A673 (cell line): Measurements from ENCODE around the gene BCL7A. TPM values are rescaled to one million over a fixed set of nuclear protein-coding genes. Genes with fewer than 3 reads are reported as not detected.

Experiments
- BruUV-seq: library from RNA; stranded (reverse); fragments of 400-500 nt; replicated peaks from 2 replicates; lab custom pipeline; 2021; lab: Mats Ljungman, UMichigan
- CTCF ChIA-PET: fragments of 300-600 bp; sonication (Branson Sonifier 250); formaldehyde crosslinking; loops from one replicate; lab custom pipeline; 2022; ENCODE audit warnings: antibody characterized with exemption; lab: Charles Lee
- POLR2A ChIA-PET: fragments of 300-600 bp; sonication (Branson Sonifier 250); formaldehyde crosslinking; loops from one replicate; lab custom pipeline; 2022; ENCODE audit warnings: antibody characterized with exemption; ENCODE audit not compliant: low non-redundant PET; lab: Charles Lee
- DNase-seq: peaks from one replicate; pipeline ENCODE4 v3.0.0-alpha.2; 2015; ENCODE audit warnings: low spot score
- H3K27ac ChIP-seq: fragments of 200-600 bp; sonication (generic); 2 replicates; pipeline ENCODE4 v1.5.1; 2016; ENCODE audit warnings: mixed run types, low read depth, mild to moderate bottlenecking, mixed read lengths, antibody characterized with exemption, low read length; ENCODE audit not compliant: poor library complexity, severe bottlenecking
- H3K27me3 ChIP-seq: fragments of 200-600 bp; sonication (generic); replicated peaks from 2 replicates; pipeline ENCODE4 v1.6.1; 2017; ENCODE audit warnings: mixed run types, low read depth, mild to moderate bottlenecking, mixed read lengths, antibody characterized with exemption, low read length; ENCODE audit not compliant: insufficient read depth, poor library complexity
- H3K36me3 ChIP-seq: fragments of 200-600 bp; sonication (generic); 2 replicates; pipeline ENCODE4 v1.6.1; 2016; ENCODE audit warnings: mixed run types, mild to moderate bottlenecking, mixed read lengths, antibody characterized with exemption, low read length; ENCODE audit not compliant: insufficient read depth, poor library complexity, severe bottlenecking
- H3K4me1 ChIP-seq: fragments of 200-600 bp; sonication (generic); 2 replicates; pipeline ENCODE4 v1.6.1; 2017; ENCODE audit warnings: mixed run types, mild to moderate bottlenecking, mixed read lengths, antibody characterized with exemption, low read length; ENCODE audit not compliant: insufficient read depth, poor library complexity, severe bottlenecking
- H3K4me3 ChIP-seq: fragments of 200-600 bp; sonication (generic); 2 replicates; pipeline ENCODE4 v1.5.1; 2016; ENCODE audit warnings: low read depth, mixed run types, mild to moderate bottlenecking, mixed read lengths, low read length; ENCODE audit not compliant: poor library complexity, severe bottlenecking
- H3K9me3 ChIP-seq: fragments of 200-600 bp; sonication (generic); 2 replicates; pipeline ENCODE4 v1.6.1; 2016; ENCODE audit warnings: mixed run types, low read depth, mild to moderate bottlenecking, mixed read lengths, antibody characterized with exemption, low read length; ENCODE audit not compliant: poor library complexity, severe bottlenecking
- EZH2 ChIP-seq: fragments of 200-600 bp; sonication (generic); IDR thresholded peaks from 2 replicates; pipeline ENCODE4 v1.6.1; 2017; ENCODE audit warnings: borderline replicate concordance, low read depth, mild to moderate bottlenecking, mixed read lengths, antibody characterized with exemption, low read length; ENCODE audit not compliant: poor library complexity, severe bottlenecking
- intact Hi-C: fragments of 100-400 bp; cut with micrococcal nuclease; formaldehyde crosslinking; loops from one replicate; pipeline ENCODE4 v1.10.0; 2022; ENCODE audit not compliant: unreplicated experiment
- total RNA-seq: library from RNA; stranded (reverse); gene quantifications from 2 replicates; pipeline ENCODE4 v1.2.3, GENCODE V29; 2021
- TF ChIP-seq, protein P1 (sequence below): fragments of 300-800, 200-600 bp; sonication (generic); conservative IDR thresholded peaks from 2 replicates; pipeline ENCODE4 v1.5.1; 2017; ENCODE audit warnings: low read depth, mild to moderate bottlenecking, antibody characterized with exemption, low read length, moderate library complexity, mixed read lengths

Gene BCL7A
- total RNA-seq, 1 experiment from 2014 or later, result 40.7 TPM

DNA sequence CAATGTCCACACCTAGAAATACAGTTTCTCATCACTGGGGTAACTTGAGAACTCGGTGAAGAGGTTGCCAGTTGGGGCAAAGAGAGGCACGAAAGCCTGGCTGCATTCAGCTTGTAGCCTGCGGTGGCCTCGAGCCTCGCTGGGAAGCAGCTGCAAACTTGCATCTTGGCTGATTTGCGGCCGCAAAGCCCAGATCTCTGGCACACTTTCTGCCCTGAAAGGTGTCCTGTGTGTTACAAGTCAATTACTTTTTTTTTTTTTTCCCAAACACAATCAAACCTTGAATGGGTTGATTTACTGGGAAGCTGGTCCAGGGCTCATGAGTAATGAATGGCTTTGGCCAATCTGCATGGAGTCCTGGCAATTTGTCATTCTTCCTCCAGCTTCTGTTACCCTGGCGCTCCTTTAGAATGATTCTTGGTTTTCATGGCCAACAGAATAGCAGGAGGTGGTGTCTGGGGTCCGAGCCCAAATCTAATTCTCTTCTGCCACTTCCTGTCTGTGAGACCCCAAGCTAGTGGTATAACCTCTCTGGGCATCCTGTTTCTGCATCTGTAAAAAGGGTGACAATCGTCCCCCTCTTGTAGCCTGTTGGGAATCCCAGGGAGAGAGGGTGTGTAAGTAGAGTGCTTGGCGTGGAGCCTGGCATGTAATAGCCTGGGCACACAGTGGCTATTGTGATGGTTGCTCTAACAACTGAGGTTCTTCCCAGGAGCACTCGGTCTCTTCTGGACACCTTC, 6.7 kb downstream of the BCL7A start:
- no peak for DNase-seq
- no peaks in the 10 kb centered on the region for H3K36me3 ChIP-seq
- H3K4me1 ChIP-seq, result peaks cover 4% of the 10 kb centered on the region
- TF ChIP-seq, protein P1, sequence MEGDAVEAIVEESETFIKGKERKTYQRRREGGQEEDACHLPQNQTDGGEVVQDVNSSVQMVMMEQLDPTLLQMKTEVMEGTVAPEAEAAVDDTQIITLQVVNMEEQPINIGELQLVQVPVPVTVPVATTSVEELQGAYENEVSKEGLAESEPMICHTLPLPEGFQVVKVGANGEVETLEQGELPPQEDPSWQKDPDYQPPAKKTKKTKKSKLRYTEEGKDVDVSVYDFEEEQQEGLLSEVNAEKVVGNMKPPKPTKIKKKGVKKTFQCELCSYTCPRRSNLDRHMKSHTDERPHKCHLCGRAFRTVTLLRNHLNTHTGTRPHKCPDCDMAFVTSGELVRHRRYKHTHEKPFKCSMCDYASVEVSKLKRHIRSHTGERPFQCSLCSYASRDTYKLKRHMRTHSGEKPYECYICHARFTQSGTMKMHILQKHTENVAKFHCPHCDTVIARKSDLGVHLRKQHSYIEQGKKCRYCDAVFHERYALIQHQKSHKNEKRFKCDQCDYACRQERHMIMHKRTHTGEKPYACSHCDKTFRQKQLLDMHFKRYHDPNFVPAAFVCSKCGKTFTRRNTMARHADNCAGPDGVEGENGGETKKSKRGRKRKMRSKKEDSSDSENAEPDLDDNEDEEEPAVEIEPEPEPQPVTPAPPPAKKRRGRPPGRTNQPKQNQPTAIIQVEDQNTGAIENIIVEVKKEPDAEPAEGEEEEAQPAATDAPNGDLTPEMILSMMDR, result no peak
- no peak for TF ChIP-seq EZH2
- intact Hi-C loops, result no loop called here
- no peaks in the 10 kb centered on the region for H3K27me3 ChIP-seq
- H3K9me3 ChIP-seq, result no peaks in the 10 kb centered on the region
- CTCF ChIA-PET, result no interaction called here
- no peak overlapping the region for H3K27ac ChIP-seq
- POLR2A ChIA-PET, result interaction anchor here (0.5 kb wide), 1 partner anchor 629 kb away, joined by 3 read pairs; no protein-coding TSS in a partner anchor
- no peak overlapping the region for H3K4me3 ChIP-seq
- BruUV-seq, result no TSS peak

DNA sequence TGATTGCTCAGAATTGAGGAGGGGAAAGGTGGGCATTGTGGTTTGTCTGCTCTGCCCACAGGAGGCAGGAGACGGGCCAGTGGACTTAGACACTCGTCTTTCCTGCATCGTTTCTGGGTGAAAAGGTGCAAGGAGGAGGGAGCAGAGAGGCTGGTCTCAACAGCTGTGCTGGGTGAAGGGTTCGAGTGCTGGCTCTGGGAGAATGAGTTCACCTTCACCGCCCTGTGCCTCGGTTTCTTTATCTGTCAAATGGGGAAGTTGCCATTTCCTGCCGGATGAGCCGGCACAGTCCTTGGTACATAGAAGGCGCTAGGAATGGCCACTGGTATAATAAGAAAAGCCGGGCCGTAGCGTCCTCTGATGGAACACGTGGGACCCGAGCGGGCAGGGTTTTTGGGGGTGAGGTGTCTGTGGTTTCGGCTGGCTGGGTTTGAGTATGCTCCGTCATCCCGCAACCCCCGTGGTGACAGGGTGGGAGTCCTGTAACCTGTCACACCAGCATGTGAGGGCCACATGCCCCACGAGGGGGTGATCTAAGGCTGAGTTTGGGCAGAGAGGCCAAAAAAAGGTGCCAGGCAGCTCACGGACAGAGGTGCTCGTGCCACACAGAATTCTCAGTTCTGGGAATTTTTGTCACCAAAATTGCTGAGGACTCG, 7.3 kb downstream of the BCL7A start:
- ChIA-PET POLR2A (no interaction called here), CTCF (no interaction called here)
- no peak for TF ChIP-seq EZH2
- TF ChIP-seq, protein P1, result no peak
- intact Hi-C loops, result no loop called here
- Histone ChIP-seq H3K36me3 (no peaks in the 10 kb centered on the region), H3K27me3 (no peaks in the 10 kb centered on the region), H3K9me3 (no peaks in the 10 kb centered on the region), H3K27ac (peak overlapping the region; percentile 16), H3K4me3 (no peak overlapping the region), H3K4me1 (no peaks in the 10 kb centered on the region)
- no peak for DNase-seq
- no TSS peak for BruUV-seq

DNA sequence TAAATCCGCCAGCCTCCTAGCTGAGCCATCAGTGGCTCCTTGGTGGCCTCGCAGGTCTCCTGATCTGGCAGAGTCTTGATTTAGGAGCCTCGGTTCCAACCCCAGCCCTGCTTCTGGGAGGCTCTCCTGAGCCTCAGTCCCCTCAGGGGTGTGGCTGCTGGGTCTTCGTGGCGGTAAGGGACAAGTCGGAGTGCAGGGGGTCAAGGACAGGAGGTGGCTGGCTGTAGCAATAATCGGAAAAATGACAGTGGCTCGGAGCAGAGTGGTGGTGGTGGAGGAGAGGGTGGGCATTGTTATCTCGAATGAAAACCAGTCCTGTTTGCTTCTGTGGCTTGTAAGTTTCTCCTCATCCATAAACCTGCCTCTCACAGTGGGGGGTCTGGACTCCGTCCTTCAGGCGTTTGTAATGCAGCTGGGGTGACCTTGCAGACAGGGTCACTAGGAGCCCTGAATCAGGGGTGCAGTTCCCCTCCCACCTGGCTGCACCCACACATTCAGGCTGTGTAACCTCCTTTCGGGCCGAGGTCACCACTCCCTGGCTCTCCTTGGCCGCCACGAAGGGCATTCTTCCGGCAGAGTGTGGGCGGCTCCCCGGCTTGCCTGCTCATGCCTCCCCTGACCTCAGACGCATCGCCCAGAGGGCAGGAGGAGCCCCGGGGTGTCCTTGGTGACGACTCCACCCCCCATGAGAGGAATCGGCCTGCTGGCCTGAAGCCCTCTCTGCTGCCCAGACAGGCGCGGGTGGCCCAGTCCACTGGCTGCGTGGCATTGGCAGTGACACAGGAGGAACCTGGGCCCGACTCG, 8.1 kb downstream of the BCL7A start:
- no peak for TF ChIP-seq EZH2
- TF ChIP-seq, protein P1, result no peak
- H3K27me3 ChIP-seq, result no peaks in the 10 kb centered on the region
- H3K4me3 ChIP-seq, result no peak overlapping the region
- BruUV-seq, result no TSS peak
- intact Hi-C loops, result no loop called here
- DNase-seq, result no peak
- CTCF ChIA-PET, result no interaction called here
- H3K27ac ChIP-seq, result peak overlapping the region; percentile 16
- no peaks in the 10 kb centered on the region for H3K4me1 ChIP-seq
- H3K9me3 ChIP-seq, result no peaks in the 10 kb centered on the region
- POLR2A ChIA-PET, result no interaction called here
- H3K36me3 ChIP-seq, result no peaks in the 10 kb centered on the region
